ENCODE data around the gene CREB3L2.

- TF ChIP-seq CTCF (IDR thresholded peaks at IDR 0.05; ENCODE audit: insufficient read depth, low read length) (no peak), POLR2AphosphoS5 (IDR thresholded peaks at IDR 0.05; ENCODE audit: low read depth) (no peak)
Measured at GRCh38 chr7:137850972-137851945, 150.6 kb downstream of the CREB3L2 start.

All from HL-60 (cell line).